ENCODE results near the gene FOXR1.

Gene FOXR1, protein sequence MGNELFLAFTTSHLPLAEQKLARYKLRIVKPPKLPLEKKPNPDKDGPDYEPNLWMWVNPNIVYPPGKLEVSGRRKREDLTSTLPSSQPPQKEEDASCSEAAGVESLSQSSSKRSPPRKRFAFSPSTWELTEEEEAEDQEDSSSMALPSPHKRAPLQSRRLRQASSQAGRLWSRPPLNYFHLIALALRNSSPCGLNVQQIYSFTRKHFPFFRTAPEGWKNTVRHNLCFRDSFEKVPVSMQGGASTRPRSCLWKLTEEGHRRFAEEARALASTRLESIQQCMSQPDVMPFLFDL

GRCh38 chr11:118971646-118972045 lies at the start of gene FOXR1:
TSS of gene FOXR1 (plus strand) at chr11:118971761. CDS start at chr11:118971932, 171 bp downstream.
- no peak for DNase-seq

DNA sequence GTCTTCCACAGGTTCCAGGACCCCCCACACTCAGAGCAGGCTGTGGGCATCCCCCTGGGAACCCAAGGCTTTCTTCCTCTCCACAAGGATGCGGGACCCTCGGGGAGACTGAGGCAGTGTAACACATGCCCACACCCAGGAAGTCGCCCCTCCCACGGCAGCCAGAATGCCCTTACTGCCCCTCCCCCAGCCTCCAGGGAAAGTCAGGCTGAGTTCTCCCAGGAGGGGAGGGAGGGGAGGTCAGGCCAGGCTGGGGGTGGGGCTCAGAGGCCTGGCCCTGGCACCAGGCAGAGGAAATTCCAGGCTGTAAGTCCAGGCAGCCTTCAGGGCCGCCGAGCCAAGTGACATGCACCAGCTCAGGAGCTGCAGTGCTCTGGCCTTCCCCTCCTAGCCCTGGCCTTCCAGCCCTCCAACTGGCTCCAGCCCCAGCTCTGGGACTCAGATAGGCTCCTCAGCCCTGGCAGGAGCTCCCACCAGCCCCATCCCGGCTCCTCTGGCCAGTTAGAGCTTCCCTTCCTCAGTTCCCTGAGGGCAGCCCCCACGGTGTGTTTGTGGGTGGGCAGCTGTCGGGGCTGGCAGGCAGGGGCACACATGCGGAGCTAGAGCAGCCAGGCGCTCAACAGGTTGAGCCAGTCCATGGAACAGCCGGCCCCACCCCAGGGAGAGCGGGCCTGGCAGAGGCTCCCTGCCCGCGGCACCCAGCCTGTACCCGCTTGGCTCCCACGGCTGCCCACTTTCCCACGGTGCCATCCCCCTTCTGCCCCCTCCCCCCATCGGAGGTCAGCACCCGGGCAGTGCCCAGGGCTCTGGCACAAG lies 49.4 kb upstream of the FOXR1 start:
- no peak for DNase-seq

DNA sequence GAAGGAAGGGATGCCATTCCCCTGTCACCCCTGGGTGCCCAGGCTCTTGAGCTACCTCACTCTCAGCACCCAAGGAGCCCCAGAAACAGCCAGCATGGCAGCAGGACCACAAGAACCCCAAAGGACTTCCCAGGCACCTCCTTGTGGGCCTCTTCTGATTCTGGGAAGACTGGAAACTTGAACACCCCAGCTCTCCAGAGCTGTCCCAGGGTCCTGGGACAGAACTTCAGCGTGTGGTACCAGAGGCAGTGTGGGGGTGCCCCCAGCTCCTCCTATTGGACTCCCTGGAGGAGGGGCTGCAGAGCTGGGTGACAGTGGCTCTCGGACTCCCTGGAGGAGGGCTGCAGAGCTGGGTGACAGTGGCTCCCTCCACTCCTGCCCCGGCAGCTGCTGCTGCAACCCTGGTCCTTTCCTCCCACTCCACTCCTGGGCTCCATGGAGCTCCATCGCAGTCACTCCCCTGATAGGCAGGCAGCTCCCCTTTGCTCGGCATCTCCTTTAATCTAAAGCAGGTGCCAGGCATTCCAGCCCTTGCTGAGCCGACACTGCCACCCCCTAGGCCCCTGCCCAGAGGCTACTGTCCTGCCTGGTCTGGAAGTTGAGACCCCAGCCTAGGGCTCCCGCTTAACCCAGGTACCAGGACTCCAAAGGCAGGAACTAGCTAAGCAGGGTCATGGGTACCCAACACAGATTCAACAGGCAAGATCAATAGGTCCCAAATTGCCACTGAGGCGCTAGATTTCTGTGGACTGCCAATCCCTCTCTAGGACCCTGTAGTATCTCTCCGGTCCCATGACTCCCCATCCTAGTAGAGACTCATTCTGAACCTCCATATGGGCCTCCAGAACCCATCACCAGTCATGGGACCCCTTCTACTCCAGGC lies 48.6 kb upstream of the FOXR1 start:
- DNase-seq = no peak

DNA sequence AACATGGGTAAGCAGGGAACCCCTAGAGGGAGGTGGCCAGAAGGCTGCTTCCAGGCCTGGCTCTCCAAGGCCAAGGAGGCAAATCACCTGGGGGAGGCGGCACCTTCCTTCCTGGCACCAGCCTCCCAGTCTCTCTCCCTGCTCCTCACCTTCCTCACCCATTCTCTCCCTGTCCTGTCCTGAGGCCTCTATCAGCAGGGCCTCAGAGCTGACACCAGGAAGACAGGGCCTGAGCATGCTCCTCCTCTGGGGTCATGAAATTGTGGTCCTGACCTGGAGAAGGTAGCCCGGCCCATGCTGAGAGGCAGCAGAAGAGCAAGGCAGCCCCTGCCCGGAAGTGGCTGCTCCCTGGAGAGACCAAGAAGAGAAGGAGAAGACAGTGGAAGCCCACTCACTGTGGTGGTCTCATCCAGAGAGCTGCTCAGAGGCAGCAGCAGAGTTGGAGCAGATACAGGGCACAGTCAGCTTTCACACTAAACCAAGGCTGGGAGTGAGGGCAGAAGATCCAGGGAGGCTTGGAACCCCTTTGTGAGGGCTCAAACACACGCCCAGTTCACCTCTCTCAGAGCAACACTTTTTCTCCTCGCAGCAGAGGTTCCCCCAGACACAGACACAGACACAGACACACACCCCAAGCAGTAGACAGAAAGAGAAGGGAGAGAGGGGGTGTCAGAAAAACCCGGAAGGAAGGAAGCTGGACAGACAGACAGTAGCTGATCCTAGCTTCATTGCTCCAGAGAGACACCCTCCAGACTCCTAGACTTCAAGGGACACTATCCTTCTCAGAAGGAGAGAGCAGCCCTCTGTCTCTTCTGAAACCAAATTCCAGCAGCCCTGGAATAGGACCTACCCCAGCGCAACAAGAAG lies 47.6 kb upstream of the FOXR1 start:
- DNase-seq = no peak

GRCh38 chr11:118924591-118925585 lies 46.7 kb upstream of the FOXR1 start:
- no peak for DNase-seq

- DNase-seq = no peak
Measured at GRCh38 chr11:118927554-118928100, 43.9 kb upstream of the FOXR1 start.

DNA sequence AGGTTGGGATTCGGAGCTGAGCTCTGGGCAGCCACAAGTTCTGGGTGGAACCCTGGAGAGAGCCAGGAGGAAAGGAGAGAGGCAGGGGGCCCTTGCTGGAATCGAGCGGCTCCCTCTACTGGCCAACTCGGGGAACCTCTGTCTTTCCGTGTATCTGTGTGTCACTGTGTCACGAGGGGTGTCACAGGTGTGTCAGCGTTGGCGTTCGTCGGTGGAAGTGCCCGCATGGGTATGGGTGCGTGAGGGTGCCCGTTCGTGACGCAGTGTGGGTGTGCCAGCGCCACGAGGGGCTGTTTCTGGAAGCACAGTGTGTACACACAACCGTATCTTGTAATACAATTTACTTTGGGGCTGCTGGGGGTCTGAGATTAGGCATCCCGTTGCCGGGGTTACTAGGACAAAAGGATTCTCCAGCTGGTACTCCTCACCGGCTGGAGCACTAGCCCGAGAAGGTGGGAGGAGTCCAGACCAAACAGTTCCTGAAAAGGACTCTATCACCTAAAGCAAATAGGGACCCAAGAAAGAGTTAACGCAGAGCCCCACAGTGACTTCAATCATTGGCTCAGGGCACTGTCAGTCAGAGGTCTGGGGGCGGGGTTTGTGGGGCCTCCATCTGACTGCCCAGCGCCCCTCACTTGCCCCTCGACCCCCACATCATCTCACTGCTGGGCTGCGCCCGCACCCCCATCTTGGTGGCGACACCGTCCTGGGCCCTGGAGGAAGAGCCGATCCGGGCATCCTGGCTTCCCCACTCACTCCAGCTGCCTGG lies 43.3 kb upstream of the FOXR1 start:
- peak; percentile 89 for DNase-seq

DNA sequence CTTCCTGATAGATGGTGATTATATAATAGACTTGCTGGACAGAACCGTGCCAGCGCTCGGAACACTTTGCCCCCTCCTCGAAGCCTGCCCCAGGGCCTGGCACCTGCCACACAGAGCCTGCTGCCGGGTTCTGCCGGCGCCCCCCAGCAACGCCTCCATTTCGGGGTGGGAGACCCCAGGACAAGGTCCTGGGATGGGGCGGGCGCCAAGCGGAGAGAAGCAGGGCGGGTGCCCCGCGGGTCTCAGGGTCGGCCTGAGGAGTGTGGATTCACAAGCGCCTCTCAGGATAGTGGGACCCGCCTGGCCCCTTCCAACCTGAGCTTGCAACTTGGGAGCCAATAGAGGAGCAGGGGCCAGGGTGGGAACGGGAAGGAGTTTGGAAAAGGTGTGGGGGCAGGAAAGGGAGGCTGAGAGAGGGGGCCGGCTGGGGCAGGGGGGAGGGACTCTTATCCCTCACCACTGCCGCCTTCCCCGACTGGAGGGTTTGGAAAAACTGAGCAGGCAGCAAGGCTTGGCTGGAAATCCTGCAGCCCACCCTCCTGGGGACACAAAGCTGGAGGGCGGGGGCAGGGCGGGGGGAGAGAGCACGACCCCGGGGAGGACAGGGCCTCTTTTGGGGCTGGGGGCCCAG lies 42.6 kb upstream of the FOXR1 start:
- DNase-seq = no peak

GRCh38 chr11:118929501-118930093 lies 42.0 kb upstream of the FOXR1 start:
- DNase-seq = peak; percentile 58

DNA sequence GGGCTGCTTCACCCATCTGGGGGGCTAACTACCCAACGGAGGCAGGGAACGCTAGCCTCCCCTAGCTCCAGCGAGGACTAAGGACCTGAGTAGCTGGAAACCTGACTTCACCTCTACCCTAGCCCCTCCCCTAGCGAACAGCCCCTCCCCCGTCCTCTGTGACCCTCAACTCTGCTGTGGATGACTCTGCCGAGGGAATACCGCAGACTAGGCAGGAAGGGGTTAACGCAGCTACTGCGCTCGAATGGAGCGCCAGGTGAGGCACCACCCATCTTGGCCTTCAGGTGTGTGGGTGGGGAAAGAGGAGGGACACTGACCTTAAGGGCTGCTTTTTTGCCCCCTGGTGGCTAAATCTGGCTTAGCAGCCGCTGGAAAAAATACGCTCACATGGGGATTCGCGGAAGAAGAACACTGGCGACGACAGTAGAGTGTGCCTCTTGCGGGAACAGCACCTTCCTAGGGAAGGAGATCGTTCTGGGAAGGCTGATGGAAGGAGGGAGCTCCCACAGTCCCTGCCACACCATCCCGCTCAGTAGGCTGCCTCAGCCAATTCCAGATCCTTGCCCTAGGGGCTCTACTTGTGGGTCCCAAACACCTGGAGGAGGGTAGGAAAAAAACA lies 41.4 kb upstream of the FOXR1 start:
- peak; percentile 83 for DNase-seq

DNA sequence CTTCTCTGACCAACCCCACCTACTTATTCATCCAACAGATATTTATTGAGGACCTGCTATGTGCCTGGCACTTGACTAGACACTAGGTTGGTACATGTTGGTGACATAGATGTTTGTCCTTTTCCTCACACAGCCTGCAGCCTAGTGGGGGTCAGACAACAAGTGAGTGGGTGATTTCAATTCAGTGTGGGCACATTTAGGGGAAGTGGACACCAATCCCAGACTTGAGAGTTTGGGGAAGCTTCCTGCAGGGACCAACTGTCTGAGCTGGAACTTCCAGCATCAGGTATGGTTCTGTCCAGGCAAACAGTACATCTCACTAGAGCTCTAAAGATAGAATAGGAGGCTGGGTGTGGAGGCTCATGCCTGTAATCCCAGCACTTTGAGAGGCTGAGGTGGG lies 40.0 kb upstream of the FOXR1 start:
- DNase-seq = no peak

DNA sequence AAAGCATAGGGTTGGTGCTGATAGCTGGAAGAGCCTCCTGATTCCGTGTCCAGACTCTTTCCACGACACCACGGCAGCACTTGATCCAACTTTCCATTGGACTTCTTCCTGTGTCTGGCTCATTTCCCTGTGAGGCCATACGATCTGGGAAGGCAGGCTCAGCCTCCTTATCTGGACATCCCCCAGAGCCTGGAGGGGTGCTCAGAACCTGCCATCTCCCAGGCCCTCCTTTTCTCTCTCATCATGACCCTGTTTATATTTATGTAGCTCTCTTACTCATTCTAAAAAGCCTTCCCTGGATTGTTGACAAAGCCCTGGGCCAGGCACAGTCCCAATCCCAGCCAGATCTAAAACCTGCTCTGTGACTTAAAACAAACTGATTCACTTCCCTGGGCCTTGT lies 38.1 kb upstream of the FOXR1 start:
- DNase-seq = no peak

DNA sequence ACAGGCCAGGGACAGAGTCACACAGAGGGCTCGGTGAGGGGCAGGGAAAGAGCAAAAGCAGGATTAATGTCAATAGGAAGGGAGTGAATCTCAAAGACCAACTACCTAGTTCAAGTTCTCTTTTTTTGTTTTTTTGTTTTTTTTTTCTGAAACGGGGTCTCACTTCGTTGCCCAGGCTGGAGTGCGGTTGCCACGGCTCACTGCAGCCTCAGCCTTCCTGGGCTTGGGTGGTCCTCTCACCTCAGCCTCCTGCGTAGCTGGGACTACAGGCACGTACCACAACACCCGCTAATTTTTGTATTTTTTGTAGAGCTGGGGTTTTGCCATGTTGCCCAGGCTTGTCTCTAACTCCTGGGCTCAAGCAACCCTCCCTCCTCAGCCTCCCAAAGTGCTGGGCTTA lies 36.2 kb upstream of the FOXR1 start:
- no peak for DNase-seq

- DNase-seq = no peak
Measured at GRCh38 chr11:118938491-118939403, 32.8 kb upstream of the FOXR1 start.

DNA sequence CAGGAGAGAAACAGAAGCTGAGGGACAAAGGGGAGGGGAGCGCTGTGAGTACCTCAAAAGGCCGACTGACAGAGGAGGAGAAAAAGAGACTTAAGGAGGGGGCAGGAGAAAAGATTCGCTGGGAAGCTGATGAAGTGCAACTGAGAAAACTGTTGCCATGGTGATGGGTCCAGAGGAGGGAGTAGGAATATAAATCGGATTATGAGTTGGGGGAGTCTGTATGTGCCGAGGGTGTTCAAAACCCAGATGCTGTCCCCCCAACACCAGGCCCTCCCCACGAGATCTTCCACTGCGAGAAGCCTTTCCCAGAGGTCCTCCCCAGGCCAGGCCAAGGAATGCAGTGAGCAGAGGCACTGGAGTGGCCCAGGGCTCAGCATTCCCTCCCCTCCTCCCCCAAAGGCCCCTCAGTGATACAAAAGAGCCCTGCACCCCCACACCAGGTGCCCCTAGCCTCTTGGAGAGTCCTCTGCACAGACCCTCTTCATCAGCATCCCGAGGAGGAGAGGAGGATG lies 32.1 kb upstream of the FOXR1 start:
- no peak for DNase-seq

DNA sequence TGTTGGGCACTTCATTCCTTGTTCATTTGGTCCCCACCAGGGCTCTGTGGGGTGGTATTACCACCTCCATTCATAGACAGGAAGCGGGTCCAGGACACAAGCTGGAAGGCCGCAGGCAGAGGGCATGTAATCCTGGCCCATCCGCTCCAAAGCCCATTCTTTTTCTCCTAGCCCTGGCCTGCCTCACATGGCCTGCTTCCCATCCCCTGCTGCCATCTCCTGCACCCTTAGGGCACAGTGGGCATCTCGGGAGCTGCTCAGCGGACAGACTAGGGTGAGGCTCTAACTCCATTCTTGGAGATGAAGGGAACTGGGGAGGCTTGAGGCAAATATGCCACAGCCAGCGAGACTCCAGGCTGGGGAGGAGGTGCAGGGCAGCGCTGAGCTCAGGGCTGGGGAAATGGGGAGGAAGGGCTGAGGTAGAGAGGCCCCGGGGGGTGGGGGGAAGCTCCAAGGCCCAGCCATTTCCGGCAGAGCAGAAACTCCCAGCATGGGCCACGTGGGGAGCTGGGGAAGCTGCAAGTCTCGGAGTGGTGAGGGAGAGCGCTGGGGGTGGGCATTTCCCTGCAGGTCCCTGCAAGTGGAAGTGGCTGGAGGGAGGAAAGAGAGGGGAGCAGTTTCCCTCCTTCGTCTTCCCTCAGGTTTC lies 31.5 kb upstream of the FOXR1 start:
- peak; percentile 57 for DNase-seq

- no peak for DNase-seq
Measured at GRCh38 chr11:118947091-118947490, 24.5 kb upstream of the FOXR1 start.
